IMR-90 (cell line): Measurements from ENCODE around the gene PLXNA4. TPM values are rescaled to one million over a fixed set of nuclear protein-coding genes. Genes with fewer than 3 reads are reported as not detected.

Source experiments
- ATAC-seq: fragments of 200-7000 bp; cut with Tn5 transposase; 2 replicates; pipeline ENCODE4 v1.9.1; 2020; ENCODE audit warnings: low read depth, mild to moderate bottlenecking, moderate library complexity
- BruUV-seq: library from RNA; stranded (reverse); fragments of 400-500 nt; replicated peaks from 2 replicates; lab custom pipeline; 2021; lab: Mats Ljungman, UMichigan
- CTCF ChIA-PET: fragments of 300-600 bp; formaldehyde crosslinking; extraction: SDS; loops from one replicate; lab custom pipeline; 2021; ENCODE audit warnings: antibody characterized with exemption; lab: Yijun Ruan, JAX
- POLR2A ChIA-PET: fragments of 300-600 bp; sonication (Branson Sonifier 250); formaldehyde crosslinking; loops from one replicate; lab custom pipeline; 2022; ENCODE audit warnings: antibody characterized with exemption; ENCODE audit not compliant: unreplicated experiment; lab: Charles Lee
- DNase-seq: peaks from one replicate; pipeline ENCODE4 v3.0.0; 2013
- H2AFZ ChIP-seq: replicated peaks from 2 replicates; pipeline ENCODE3; 2013; ENCODE audit warnings: low read length, mild to moderate bottlenecking; ENCODE audit not compliant: poor library complexity
- H2AK5ac ChIP-seq: 2 replicates; pipeline ENCODE4 v1.6.1; 2013; ENCODE audit warnings: low read depth, low read length, inconsistent platforms
- H2AK9ac ChIP-seq: replicated peaks from 2 replicates; pipeline ENCODE3; 2013; ENCODE audit warnings: mild to moderate bottlenecking, low read depth, low read length, moderate library complexity; ENCODE audit not compliant: poor library complexity
- H2BK120ac ChIP-seq: 2 replicates; pipeline ENCODE4 v1.6.1; 2013; ENCODE audit warnings: low read depth, low read length, inconsistent platforms
- H2BK15ac ChIP-seq: 3 replicates; pipeline ENCODE4 v1.6.1; 2013; ENCODE audit warnings: low read depth, low read length, inconsistent platforms
- H2BK20ac ChIP-seq: 2 replicates; pipeline ENCODE4 v1.6.1; 2013; ENCODE audit warnings: low read depth, mild to moderate bottlenecking, inconsistent platforms, low read length, moderate library complexity
- H2BK5ac ChIP-seq: 2 replicates; pipeline ENCODE4 v1.6.1; 2013; ENCODE audit warnings: mild to moderate bottlenecking, low read depth, low read length, inconsistent platforms; ENCODE audit not compliant: poor library complexity, severe bottlenecking
- H3K14ac ChIP-seq: replicated peaks from 2 replicates; pipeline ENCODE4 v1.6.1; 2013; ENCODE audit warnings: low read depth, low read length, inconsistent platforms
- H3K18ac ChIP-seq: 2 replicates; pipeline ENCODE4 v1.6.1; 2013; ENCODE audit warnings: low read depth, low read length, control low read depth
- H3K23ac ChIP-seq: 2 replicates; pipeline ENCODE4 v1.6.1; 2013; ENCODE audit warnings: low read depth, low read length, inconsistent platforms
- H3K27ac ChIP-seq: 2 replicates; pipeline ENCODE4 v1.5.1; 2013; ENCODE audit warnings: mild to moderate bottlenecking, control low read depth, low read length; ENCODE audit not compliant: insufficient read depth
- H3K27me3 ChIP-seq: 2 replicates; pipeline ENCODE4 v1.6.1; 2013; ENCODE audit warnings: low read length; ENCODE audit not compliant: control insufficient read depth, insufficient read depth
- H3K36me3 ChIP-seq: 2 replicates; pipeline ENCODE4 v1.6.1; 2013; ENCODE audit warnings: low read length, mixed read lengths; ENCODE audit not compliant: control insufficient read depth, insufficient read depth
- H3K4ac ChIP-seq: 2 replicates; pipeline ENCODE4 v1.6.1; 2013; ENCODE audit warnings: low read depth, low read length, inconsistent platforms
- H3K4me1 ChIP-seq: 2 replicates; pipeline ENCODE4 v1.6.1; 2013; ENCODE audit warnings: low read length, mixed read lengths; ENCODE audit not compliant: control insufficient read depth, insufficient read depth
- H3K4me2 ChIP-seq: 2 replicates; pipeline ENCODE4 v1.6.1; 2013; ENCODE audit warnings: low read depth, mild to moderate bottlenecking, control low read depth, low read length, moderate library complexity
- H3K4me3 ChIP-seq: 2 replicates; pipeline ENCODE4 v1.5.1; 2013; ENCODE audit warnings: low read depth, mild to moderate bottlenecking, control low read depth, low read length, moderate library complexity; ENCODE audit not compliant: insufficient read depth
- H3K56ac ChIP-seq: 2 replicates; pipeline ENCODE4 v1.6.1; 2013; ENCODE audit warnings: low read length, inconsistent platforms; ENCODE audit not compliant: insufficient read depth; ENCODE audit errors: extremely low read depth
- H3K79me1 ChIP-seq, 2 experiments: 2 replicates each; pipeline ENCODE4 v1.6.1; 2013; ENCODE audit warnings: low read length in 2 of 2, inconsistent platforms in 1 of 2, low read depth in 1 of 2
- H3K9ac ChIP-seq: 2 replicates; pipeline ENCODE4 v1.6.1; 2013; ENCODE audit warnings: low read depth, low read length, control low read depth
- H3K9me1 ChIP-seq: 2 replicates; pipeline ENCODE4 v1.6.1; 2013; ENCODE audit warnings: low read length, inconsistent platforms; ENCODE audit not compliant: insufficient read depth
- H3K9me3 ChIP-seq: 2 replicates; pipeline ENCODE4 v1.6.1; 2013; ENCODE audit warnings: low read length; ENCODE audit not compliant: control insufficient read depth, insufficient read depth
- H4K20me1 ChIP-seq: 2 replicates; pipeline ENCODE4 v1.6.1; 2013; ENCODE audit warnings: low read length, inconsistent platforms; ENCODE audit not compliant: insufficient read depth
- H4K5ac ChIP-seq: 2 replicates; pipeline ENCODE4 v1.6.1; 2013; ENCODE audit warnings: mild to moderate bottlenecking, low read depth, low read length, control low read depth
- H4K8ac ChIP-seq, 2 experiments: 2 replicates each; pipeline ENCODE4 v1.6.1; 2013; ENCODE audit warnings: low read depth in 2 of 2, low read length in 2 of 2, control low read depth in 1 of 2, inconsistent platforms in 1 of 2
- H4K91ac ChIP-seq: 2 replicates; pipeline ENCODE4 v1.6.1; 2013; ENCODE audit warnings: low read depth, low read length, inconsistent platforms; ENCODE audit not compliant: insufficient read depth
- CEBPB ChIP-seq: IDR thresholded peaks from 2 replicates; pipeline ENCODE4 v1.6.1; 2012; ENCODE audit warnings: low read depth, low read length, improper control_type of control experiment
- FOS ChIP-seq: fragments of 150-350 bp; IDR thresholded peaks from 2 replicates; pipeline ENCODE4 v1.6.1; 2016; ENCODE audit warnings: low read depth, low read length
- MAZ ChIP-seq: IDR thresholded peaks from 2 replicates; pipeline ENCODE4 v1.6.1; 2012; ENCODE audit warnings: low read depth, mild to moderate bottlenecking, low read length, improper control_type of control experiment, moderate library complexity, borderline replicate concordance
- MXI1 ChIP-seq: IDR thresholded peaks from 2 replicates; pipeline ENCODE4 v1.6.1; 2012; ENCODE audit warnings: low read depth, mild to moderate bottlenecking, low read length, moderate library complexity, borderline replicate concordance
- POLR2A ChIP-seq: IDR thresholded peaks from 2 replicates; pipeline ENCODE4 v1.6.1; 2012; ENCODE audit warnings: mild to moderate bottlenecking, low read depth, low read length
- RAD21 ChIP-seq: IDR thresholded peaks from 2 replicates; pipeline ENCODE4 v1.6.1; 2012; ENCODE audit warnings: low read length, improper control_type of control experiment
- RCOR1 ChIP-seq: IDR thresholded peaks from 2 replicates; pipeline ENCODE4 v1.6.1; 2012; ENCODE audit warnings: mild to moderate bottlenecking, low read length, improper control_type of control experiment; ENCODE audit not compliant: insufficient replicate concordance
- RFX5 ChIP-seq: IDR thresholded peaks from 2 replicates; pipeline ENCODE4 v1.8.0; 2012; ENCODE audit warnings: low read depth, mild to moderate bottlenecking, low read length, moderate library complexity
- whole genome bisulfite sequencing, 2 experiments: methylation state at CpG; one replicate each; pipeline versions ENCODE4 v1.1.5 to v1.1.7; 2013; ENCODE audit warnings: missing lambda C conversion rate in 2 of 2; ENCODE audit not compliant: insufficient read length in 1 of 2; ENCODE audit errors: extremely low coverage in 2 of 2; 5-methylcytosine and 5-hydroxymethylcytosine counted together
- dilution Hi-C: fragments of 300-500 bp; cut with HindIII; formaldehyde crosslinking; loops from one replicate; pipeline ENCODE4 v1.14.3; 2018; ENCODE audit warnings: low sequenced_read_pairs; ENCODE audit not compliant: unreplicated experiment
- in situ Hi-C: fragments of 300-500 bp; cut with MboI; formaldehyde crosslinking; loops from 3 replicates; pipeline ENCODE4 v1.14.3; 2019; ENCODE audit warnings: low sequenced_read_pairs, inconsistent platforms, mixed read lengths
- intact Hi-C: fragments of 100-400 bp; cut with micrococcal nuclease; formaldehyde crosslinking; loops from 2 replicates; pipeline ENCODE4 v1.10.0; 2022
- polyA plus RNA-seq, 3 experiments: library from polyadenylated mRNA; depleted of rRNA; stranded (reverse); fragments of >200 nt; gene quantifications; 2 replicates each; pipeline ENCODE4 v1.2.3, GENCODE V29; 2012; ENCODE audit warnings: low replicate concordance in 1 of 3
- total RNA-seq: library from RNA; depleted of rRNA; stranded (reverse); fragments of >200 nt; gene quantifications from 2 replicates; pipeline ENCODE4 v1.2.3, GENCODE V29; 2012
- TF ChIP-seq, protein P1 (sequence below): fragments of 150-350 bp; IDR thresholded peaks from 2 replicates; pipeline ENCODE4 v1.6.1; 2017; ENCODE audit warnings: mild to moderate bottlenecking, antibody characterized with exemption, low read length, low read depth

PLXNA4 gene
- total and polyA plus RNA-seq, 2 of the 4 experiments (the other 2 are of a cell fraction) = under 0.01 TPM

DNA sequence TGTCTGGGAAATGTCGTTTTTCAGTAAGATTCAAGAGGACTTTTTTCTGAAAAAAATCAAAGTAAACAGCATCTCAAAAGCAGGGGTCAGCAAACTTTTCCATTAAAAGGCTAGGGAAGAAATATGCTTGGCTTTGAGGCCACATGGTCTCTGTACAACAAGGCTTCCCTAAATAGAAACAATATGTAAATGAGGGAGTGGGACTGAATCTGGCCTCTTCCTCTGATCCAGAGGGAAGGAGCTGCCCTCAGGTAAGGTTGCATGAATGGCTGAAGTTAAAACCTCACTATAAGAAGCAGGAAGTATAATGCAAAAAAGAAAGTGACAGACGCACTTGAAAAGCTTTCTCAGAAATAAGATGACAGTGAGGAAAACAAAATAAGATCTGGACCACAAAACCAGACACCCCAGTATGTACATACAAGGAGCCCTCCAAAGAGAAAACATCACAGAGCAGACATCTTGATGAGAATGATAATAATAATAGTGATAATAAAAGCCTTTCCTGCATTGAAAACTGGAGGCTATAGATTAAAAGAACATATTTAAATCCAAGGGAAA is 115.2 kb downstream of the PLXNA4 start:
- H3K4me1 ChIP-seq = no peaks in the 10 kb centered on the region
- H2BK20ac ChIP-seq = no peak overlapping the region
- no peak overlapping the region for H3K56ac ChIP-seq
- H4K8ac ChIP-seq = no peak overlapping the region
- H3K27me3 ChIP-seq = no peaks in the 10 kb centered on the region
- no peaks in the 10 kb centered on the region for H3K36me3 ChIP-seq
- H3K27ac ChIP-seq = no peak overlapping the region
- dilution Hi-C loops (no loop called here), intact Hi-C loops (no loop called here), in situ Hi-C loops (no loop called here)
- no peak overlapping the region for H3K4ac ChIP-seq
- TF ChIP-seq RCOR1 (no peak), FOS (no peak), MAZ (no peak), RFX5 (no peak), CEBPB (no peak), POLR2A (no peak), RAD21 (no peak), MXI1 (no peak)
- TF ChIP-seq, protein P1, sequence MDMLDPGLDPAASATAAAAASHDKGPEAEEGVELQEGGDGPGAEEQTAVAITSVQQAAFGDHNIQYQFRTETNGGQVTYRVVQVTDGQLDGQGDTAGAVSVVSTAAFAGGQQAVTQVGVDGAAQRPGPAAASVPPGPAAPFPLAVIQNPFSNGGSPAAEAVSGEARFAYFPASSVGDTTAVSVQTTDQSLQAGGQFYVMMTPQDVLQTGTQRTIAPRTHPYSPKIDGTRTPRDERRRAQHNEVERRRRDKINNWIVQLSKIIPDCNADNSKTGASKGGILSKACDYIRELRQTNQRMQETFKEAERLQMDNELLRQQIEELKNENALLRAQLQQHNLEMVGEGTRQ = no peak
- H3K9ac ChIP-seq = no peak overlapping the region
- no peak overlapping the region for H3K4me2 ChIP-seq
- no peak overlapping the region for H3K18ac ChIP-seq
- DNase-seq (no peak), ATAC-seq (no peak)
- no peak overlapping the region for H2AK9ac ChIP-seq
- BruUV-seq = no TSS peak
- ChIA-PET CTCF (no interaction called here), POLR2A (no interaction called here)
- H3K9me3 ChIP-seq = no peaks in the 10 kb centered on the region
- H3K14ac ChIP-seq = no peak overlapping the region
- no peak overlapping the region for H3K23ac ChIP-seq
- no peak overlapping the region for H2BK5ac ChIP-seq
- no peak overlapping the region for H2AK5ac ChIP-seq
- no peak overlapping the region for H4K5ac ChIP-seq
- H2BK15ac ChIP-seq = no peak overlapping the region
- H3K4me3 ChIP-seq = no peak overlapping the region
- no peaks in the 10 kb centered on the region for H3K9me1 ChIP-seq
- no peaks in the 10 kb centered on the region for H4K20me1 ChIP-seq
- no peaks in the 10 kb centered on the region for H3K79me1 ChIP-seq
- H2AFZ ChIP-seq = no peak overlapping the region
- no peak overlapping the region for H2BK120ac ChIP-seq
- WGBS, 2 experiments = no CpG with 5 or more reads among the region's 2 CpGs
- no peak overlapping the region for H4K91ac ChIP-seq
